Hepatocyte (in vitro differentiated cells): ENCODE data around the gene ADGRD1. TPM values are rescaled to one million over a fixed set of nuclear protein-coding genes. Genes with fewer than 3 reads are reported as not detected.

Experiments
- DNase-seq: peaks from one replicate; pipeline ENCODE4 v3.0.0-alpha.2; 2016; ENCODE audit warnings: low spot score
- H2AFZ ChIP-seq: fragments of 200-600 bp; sonication (generic); 2 replicates; pipeline ENCODE4 v1.6.0; 2016; ENCODE audit warnings: antibody characterized with exemption, mild to moderate bottlenecking
- H3K27ac ChIP-seq: fragments of 200-600 bp; sonication (generic); 2 replicates; pipeline ENCODE4 v1.5.1; 2016; ENCODE audit warnings: mild to moderate bottlenecking
- H3K27me3 ChIP-seq: fragments of 200-600 bp; sonication (generic); 2 replicates; pipeline ENCODE4 v1.6.1; 2016
- H3K36me3 ChIP-seq: fragments of 200-600 bp; sonication (generic); replicated peaks from 2 replicates; pipeline ENCODE4 v1.5.1; 2016; ENCODE audit warnings: low read depth; ENCODE audit not compliant: insufficient read depth
- H3K4me1 ChIP-seq: fragments of 200-600 bp; sonication (generic); 2 replicates; pipeline ENCODE4 v1.5.1; 2016; ENCODE audit warnings: mild to moderate bottlenecking, moderate library complexity; ENCODE audit not compliant: insufficient read depth
- H3K4me2 ChIP-seq: fragments of 200-600 bp; sonication (generic); 2 replicates; pipeline ENCODE4 v1.6.0; 2016
- H3K4me3 ChIP-seq: fragments of 200-600 bp; sonication (generic); 2 replicates; pipeline ENCODE4 v1.5.1; 2016; ENCODE audit warnings: mild to moderate bottlenecking
- H3K79me2 ChIP-seq: fragments of 200-600 bp; sonication (generic); 2 replicates; pipeline ENCODE4 v1.6.0; 2017; ENCODE audit warnings: mild to moderate bottlenecking
- H3K9me2 ChIP-seq: fragments of 200-600 bp; sonication (generic); replicated peaks from 2 replicates; pipeline ENCODE4 v1.6.0; 2017; ENCODE audit warnings: mild to moderate bottlenecking; ENCODE audit not compliant: insufficient read depth
- H3K9me3 ChIP-seq: fragments of 200-600 bp; sonication (generic); 2 replicates; pipeline ENCODE4 v1.5.1; 2016; ENCODE audit warnings: low read depth, mild to moderate bottlenecking
- H4K20me1 ChIP-seq: fragments of 200-600 bp; sonication (generic); 2 replicates; pipeline ENCODE4 v1.6.0; 2016; ENCODE audit warnings: mild to moderate bottlenecking; ENCODE audit not compliant: insufficient read depth, poor library complexity, severe bottlenecking
- EZH2 ChIP-seq: fragments of 200-600 bp; sonication (generic); IDR thresholded peaks from 2 replicates; pipeline ENCODE4 v1.6.1; 2016; ENCODE audit warnings: antibody characterized with exemption, mild to moderate bottlenecking, borderline replicate concordance
- EZH2phosphoT487 ChIP-seq: fragments of 200-600 bp; sonication (generic); IDR thresholded peaks from one replicate; pipeline ENCODE4 v1.6.1; 2018; ENCODE audit warnings: antibody characterized with exemption, mild to moderate bottlenecking, low read depth, moderate library complexity; ENCODE audit not compliant: unreplicated experiment, severe bottlenecking
- WGBS: methylation state at CpG from one replicate; pipeline ENCODE4 v1.1.6; 2016; ENCODE audit warnings: low lambda C conversion rate; ENCODE audit errors: missing lambda C conversion rate; 5-methylcytosine and 5-hydroxymethylcytosine counted together
- polyA plus RNA-seq: library from polyadenylated mRNA; unstranded; fragments of >200 nt; fragmentation: Nextera tagmentation; extraction: Ambion mirVana; gene quantifications from 2 replicates; pipeline ENCODE4 v1.2.1, GENCODE V29; 2016
- total RNA-seq: library from RNA; depleted of rRNA; stranded (reverse); fragments of >200 nt; gene quantifications from 2 replicates; pipeline ENCODE4 v1.2.3, GENCODE V29; 2014
- TF ChIP-seq, protein P1 (sequence below): fragments of 200-600 bp; sonication (generic); IDR thresholded peaks from 2 replicates; pipeline ENCODE4 v1.5.1; 2016; ENCODE audit warnings: antibody characterized with exemption, mild to moderate bottlenecking; ENCODE audit not compliant: poor library complexity

Gene ADGRD1
- total and polyA plus RNA-seq, 2 experiments from 2014 or later: 18.1 to 18.5 TPM

GRCh38 chr12:130925666-130926015 is 28.1 kb upstream of the ADGRD1 start:
- no peaks in the 10 kb centered on the region for H3K36me3 ChIP-seq
- 81% methylated on average over 7 of the region's 7 CpGs for WGBS
- no peak overlapping the region for H3K4me3 ChIP-seq

GRCh38 chr12:130929363-130929762 is 24.3 kb upstream of the ADGRD1 start:
- WGBS: 85% methylated on average over 8 of the region's 8 CpGs
- no peaks in the 10 kb centered on the region for H3K79me2 ChIP-seq
- no peaks in the 10 kb centered on the region for H3K36me3 ChIP-seq
- H2AFZ ChIP-seq: no peak overlapping the region
- no peaks in the 10 kb centered on the region for H3K9me2 ChIP-seq
- no peaks in the 10 kb centered on the region for H3K4me1 ChIP-seq
- DNase-seq: no peak
- H4K20me1 ChIP-seq: no peaks in the 10 kb centered on the region
- H3K4me3 ChIP-seq: no peak overlapping the region
- no peaks in the 10 kb centered on the region for H3K9me3 ChIP-seq
- peaks cover 5% of the 10 kb centered on the region for H3K27me3 ChIP-seq
- no peak overlapping the region for H3K27ac ChIP-seq
- TF ChIP-seq EZH2phosphoT487 (no peak), EZH2 (no peak)
- TF ChIP-seq, protein P1, sequence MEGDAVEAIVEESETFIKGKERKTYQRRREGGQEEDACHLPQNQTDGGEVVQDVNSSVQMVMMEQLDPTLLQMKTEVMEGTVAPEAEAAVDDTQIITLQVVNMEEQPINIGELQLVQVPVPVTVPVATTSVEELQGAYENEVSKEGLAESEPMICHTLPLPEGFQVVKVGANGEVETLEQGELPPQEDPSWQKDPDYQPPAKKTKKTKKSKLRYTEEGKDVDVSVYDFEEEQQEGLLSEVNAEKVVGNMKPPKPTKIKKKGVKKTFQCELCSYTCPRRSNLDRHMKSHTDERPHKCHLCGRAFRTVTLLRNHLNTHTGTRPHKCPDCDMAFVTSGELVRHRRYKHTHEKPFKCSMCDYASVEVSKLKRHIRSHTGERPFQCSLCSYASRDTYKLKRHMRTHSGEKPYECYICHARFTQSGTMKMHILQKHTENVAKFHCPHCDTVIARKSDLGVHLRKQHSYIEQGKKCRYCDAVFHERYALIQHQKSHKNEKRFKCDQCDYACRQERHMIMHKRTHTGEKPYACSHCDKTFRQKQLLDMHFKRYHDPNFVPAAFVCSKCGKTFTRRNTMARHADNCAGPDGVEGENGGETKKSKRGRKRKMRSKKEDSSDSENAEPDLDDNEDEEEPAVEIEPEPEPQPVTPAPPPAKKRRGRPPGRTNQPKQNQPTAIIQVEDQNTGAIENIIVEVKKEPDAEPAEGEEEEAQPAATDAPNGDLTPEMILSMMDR: no peak
- H3K4me2 ChIP-seq: no peak overlapping the region

More at GRCh38 chr12:130925666-130926015, 28.1 kb upstream of the ADGRD1 start:
- H3K9me3 ChIP-seq: no peaks in the 10 kb centered on the region
- peaks cover 3% of the 10 kb centered on the region for H3K4me1 ChIP-seq
- H3K27me3 ChIP-seq: no peaks in the 10 kb centered on the region
- no peaks in the 10 kb centered on the region for H3K9me2 ChIP-seq
- TF ChIP-seq EZH2phosphoT487: no peak
- no peak for TF ChIP-seq EZH2
- TF ChIP-seq, protein P1: no peak
- H3K79me2 ChIP-seq: no peaks in the 10 kb centered on the region
- no peak overlapping the region for H3K27ac ChIP-seq
- no peak for DNase-seq
- no peak overlapping the region for H3K4me2 ChIP-seq
- no peaks in the 10 kb centered on the region for H4K20me1 ChIP-seq
- no peak overlapping the region for H2AFZ ChIP-seq

DNA sequence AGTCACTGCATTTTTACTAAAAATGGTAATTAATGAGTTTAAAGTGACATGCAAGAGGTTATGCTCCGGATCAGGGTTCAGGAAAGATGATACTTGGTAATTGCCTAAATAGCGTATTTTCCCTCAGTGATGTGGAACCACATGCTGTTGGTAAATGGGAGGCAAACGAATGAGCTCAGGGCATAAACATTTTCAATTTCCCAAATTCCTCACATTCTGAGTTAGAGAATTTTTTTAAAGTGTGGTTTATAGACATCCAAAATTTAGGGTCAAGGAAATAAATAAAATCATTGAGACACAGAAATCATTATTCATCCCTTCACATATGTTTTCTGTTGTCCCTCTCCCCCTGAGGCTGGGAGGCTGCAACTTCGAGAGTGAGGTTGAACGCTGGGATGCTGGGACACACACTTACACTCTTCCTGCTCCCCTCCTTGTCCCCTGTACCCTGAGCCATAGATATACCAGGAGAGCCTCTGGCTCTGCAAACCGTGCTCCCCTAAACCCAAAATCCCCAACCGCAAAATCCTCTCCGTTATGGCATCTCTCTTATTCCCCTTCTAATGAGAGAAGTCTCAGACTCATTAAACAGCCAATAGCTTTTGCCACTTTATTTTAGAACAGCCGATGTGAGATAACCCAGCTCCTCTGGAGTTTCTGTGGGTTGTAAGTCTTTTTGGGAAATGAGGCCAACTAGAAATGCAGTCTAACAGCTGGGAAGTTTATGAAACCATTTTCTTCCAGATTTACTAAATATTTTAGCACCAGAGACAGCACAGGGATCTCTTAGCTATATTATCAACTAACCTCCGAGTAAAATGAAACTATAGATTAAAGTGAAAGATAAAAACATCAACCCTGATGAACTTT is 21.4 kb upstream of the ADGRD1 start:
- Histone ChIP-seq H3K9me3 (no peaks in the 10 kb centered on the region), H4K20me1 (no peaks in the 10 kb centered on the region), H3K4me3 (no peak overlapping the region), H3K36me3 (no peaks in the 10 kb centered on the region), H3K4me2 (no peak overlapping the region), H3K79me2 (no peaks in the 10 kb centered on the region), H3K4me1 (no peaks in the 10 kb centered on the region), H2AFZ (no peak overlapping the region), H3K9me2 (no peaks in the 10 kb centered on the region), H3K27me3 (peaks cover 5% of the 10 kb centered on the region), H3K27ac (no peak overlapping the region)
- no peak for DNase-seq
- TF ChIP-seq EZH2 (no peak), EZH2phosphoT487 (no peak)
- TF ChIP-seq, protein P1: no peak
- 75% methylated on average over 10 of the region's 10 CpGs for WGBS
